NCI-H446 treated with DMSO at 0.1 percent for 48 hours (cell line): ENCODE results near the gene SKOR1.

Experiments
- DNase-seq: peaks from one replicate; lab custom pipeline; 2025; lab: John Stamatoyannopoulos, UW

Gene SKOR1

DNA sequence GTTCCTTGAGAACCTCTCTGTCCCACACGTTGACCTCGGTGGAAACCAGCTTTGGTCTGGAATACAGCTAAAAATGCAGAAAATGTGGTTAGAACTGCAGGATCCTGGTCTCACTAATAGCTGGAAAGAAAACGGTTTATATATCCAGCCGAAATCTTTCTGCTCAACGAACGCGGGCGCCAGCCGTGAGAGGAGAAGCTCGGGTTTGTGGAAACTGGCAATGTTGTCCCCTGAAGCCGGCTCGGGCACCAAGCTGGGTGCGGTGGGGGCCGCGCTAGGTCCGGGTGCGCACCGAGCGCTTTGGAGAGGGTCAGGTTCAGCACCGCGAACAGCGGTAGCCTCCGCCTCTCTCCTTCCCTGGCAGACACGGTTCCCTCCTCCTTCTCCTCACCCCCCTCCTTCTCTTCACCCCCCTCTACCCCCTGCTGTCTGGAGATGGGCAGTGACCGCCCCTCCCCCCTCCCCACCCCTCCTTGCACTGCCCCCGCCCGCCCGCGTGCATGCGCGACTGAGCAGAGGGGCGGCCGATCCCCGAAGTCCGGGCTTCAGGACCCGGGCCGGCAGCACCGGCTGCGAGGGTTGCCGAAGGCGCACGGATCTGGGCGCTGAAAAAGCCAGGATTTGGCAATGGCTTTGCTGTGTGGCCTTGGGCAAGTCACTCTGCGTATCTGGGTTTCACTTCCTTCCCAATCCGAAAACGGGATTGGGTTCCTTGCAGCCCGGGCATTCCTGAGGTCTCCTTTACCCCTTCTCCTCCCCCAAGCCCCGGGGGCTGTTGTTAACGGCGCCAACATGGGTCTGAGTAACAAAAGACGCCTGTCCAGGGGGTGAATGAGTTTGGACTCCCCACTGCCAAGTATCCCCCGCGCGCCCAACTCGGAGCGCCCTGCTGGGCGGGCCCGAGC, at the start of gene SKOR1:
Gene SKOR1, plus strand, starts transcription at position 534 of the 905 bp plus-strand sequence. Its CDS starts 94 bp downstream, at position 628.
- DNase-seq, result no peak

GRCh38 chr15:67775998-67776397, 49.3 kb upstream of the SKOR1 start:
- no peak for DNase-seq

- no peak for DNase-seq
These were observed 48.7 kb upstream of the SKOR1 start for GRCh38 chr15:67776600-67776999.

DNA sequence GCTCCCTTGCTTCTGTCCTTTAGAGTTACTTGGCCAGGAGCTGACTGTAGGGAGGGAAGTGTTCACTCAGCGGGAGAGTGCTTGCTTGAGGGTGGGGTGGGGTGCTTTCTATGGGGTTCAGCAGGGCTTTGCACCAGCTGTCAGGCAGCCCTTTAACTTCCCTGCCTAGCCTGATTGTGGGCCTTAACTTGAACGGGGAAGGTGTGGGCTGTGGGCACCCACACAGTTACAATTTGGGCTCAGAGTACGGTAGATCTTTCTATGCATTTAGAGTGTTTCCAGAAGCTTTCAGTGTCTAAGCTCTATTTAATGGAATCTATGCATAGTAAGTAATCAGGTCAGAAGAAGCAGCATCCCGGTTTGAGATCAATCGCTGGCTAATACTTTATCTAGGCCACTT, 48.2 kb upstream of the SKOR1 start:
- DNase-seq, result no peak

DNA sequence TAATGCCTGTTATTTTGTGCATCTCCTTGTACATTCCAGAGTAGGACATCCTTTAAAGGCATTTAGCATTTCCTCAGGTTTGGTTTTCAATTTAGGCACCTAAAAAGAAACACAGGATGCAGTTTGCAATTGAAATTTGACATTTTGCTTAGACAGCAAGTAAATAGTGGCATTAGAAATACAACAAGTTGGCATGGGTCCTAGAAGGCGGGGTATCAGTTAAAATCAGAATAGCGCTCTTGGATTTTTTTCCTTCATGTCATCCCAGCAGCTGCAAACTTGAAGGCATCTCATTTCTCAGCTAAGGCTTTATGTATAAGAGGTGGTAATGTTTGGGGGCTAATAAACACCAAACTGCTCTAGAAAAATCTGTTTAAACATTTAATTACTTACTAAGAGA, 47.5 kb upstream of the SKOR1 start:
- no peak for DNase-seq

- no peak for DNase-seq
These were observed 46.3 kb upstream of the SKOR1 start for GRCh38 chr15:67778968-67779548.

DNA sequence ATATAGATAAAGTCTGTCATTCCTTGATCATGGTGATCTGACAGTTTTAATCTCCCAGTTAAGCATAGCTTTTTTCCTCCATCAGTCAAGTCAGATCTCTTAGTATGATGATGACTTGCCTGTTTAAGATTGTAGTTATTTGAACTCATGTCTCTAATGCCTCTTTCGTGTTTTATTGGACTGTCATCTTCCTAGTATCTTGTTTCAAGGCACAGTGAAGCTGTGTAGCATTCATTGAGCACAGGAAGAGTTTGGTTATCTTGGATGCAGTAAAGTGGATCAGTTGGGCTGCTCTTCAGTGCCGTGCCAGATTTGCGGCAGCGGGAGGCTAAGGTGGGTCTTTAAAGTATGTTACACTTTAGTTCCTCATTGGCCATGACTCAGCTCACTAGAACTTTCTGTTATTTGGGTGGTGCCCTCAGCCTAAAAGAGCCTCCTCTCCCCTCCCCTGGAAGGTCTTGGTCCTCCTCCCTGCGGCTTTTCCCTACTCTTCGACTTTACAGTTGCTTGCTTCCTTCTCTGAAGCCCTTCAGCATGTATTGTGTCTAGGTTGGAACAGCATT, 45.7 kb upstream of the SKOR1 start:
- DNase-seq, result no peak

- DNase-seq, result no peak
These were observed 44.2 kb upstream of the SKOR1 start for GRCh38 chr15:67781061-67781460.

DNA sequence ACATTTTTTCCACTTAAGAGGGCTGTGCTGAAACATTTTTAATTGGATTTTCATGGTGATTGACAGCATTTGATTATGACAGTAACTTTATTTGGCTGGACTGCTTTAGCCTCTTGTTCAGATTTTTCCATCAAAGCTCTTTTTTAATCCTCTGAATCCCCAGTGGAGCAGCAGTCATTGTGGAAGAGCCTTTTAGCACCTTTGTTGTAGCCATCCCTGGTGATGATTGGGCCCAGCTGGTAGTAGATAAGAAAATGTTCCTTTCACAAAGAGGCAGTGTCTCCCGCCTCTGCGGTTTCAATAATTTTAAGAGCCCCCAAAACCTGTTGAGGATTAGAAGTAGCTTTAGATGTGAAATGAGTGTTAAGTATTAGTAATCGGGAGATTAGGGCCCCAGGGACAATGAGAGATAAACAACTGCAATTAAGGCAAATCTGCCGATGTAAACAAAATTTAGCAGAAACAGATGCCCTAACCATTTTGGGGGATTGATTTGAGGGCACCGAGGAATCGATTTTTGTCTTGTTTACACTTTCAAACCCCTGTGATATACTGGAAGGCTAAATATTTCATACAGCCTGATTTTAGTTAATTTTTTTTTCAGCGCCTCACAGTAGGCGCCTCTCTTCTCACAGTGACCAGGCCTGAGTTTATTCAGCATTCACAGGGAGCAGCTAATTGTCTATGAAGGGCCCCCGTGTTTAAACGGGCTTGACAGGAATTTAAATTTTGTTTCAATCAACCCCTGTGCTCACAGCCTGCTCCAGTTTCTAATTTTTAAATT, 43.2 kb upstream of the SKOR1 start:
- no peak for DNase-seq

- no peak for DNase-seq
These were observed 42.7 kb upstream of the SKOR1 start for GRCh38 chr15:67782691-67782991.

GRCh38 chr15:67783303-67783702, 42.0 kb upstream of the SKOR1 start:
- no peak for DNase-seq

DNA sequence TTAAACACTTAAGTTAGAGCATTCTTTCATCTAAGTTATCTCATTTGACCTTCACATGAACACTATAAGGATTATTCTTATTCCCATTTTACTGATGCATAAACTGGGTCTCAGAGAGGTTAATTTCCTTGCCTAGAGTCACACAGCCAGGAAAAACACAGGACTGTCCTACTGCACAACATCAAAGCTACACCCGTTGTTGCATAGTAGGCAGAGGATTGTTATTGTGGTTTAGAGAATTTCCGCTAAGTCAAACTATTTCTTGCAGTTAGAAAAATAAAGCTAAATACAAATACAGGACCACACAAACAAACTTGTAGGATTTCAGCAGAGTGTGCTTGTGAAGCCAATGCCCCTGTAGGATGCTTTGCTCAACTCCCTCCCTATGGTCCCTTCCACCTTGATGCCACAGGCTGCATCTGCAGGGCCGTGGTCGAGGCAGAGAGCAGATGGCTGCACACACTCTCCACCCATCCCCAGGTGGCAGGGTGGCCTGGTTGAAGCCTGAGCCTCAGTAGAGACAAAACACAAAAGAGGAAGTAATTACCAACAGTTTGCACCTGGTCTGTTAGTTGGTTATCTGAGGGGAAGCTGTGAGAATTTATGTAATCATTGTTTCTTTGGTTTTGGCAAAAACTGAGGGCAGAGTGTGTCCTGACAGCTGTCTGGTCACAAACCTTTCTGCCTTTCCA, 41.1 kb upstream of the SKOR1 start:
- no peak for DNase-seq

DNA sequence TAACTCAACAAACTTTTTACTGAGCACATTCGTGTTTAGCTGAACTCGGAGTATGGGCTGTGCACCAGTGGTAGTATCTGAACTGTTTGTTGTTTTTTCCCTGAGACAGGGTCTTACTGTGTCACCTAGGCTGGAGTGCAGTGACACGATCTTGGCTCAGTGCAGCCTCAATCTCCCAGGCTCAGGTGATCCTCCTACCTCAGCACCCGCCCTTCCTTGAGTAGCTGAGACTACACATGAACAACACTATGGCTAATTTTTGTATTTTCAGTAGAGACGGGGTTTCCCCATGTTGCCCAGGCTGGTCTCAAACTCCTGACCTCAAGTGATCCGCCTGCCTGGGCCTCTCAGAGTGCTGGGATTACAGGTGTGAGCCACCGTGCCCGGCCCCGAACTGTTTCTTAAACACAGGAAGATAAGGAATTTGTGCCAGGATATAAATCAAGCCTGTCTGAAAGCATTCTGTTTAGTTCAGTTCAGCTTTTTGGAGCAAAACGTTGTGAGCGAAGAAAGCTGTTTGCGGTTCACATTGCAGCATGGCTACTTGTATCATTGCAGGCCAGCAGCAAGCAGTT, 40.4 kb upstream of the SKOR1 start:
- no peak for DNase-seq

DNA sequence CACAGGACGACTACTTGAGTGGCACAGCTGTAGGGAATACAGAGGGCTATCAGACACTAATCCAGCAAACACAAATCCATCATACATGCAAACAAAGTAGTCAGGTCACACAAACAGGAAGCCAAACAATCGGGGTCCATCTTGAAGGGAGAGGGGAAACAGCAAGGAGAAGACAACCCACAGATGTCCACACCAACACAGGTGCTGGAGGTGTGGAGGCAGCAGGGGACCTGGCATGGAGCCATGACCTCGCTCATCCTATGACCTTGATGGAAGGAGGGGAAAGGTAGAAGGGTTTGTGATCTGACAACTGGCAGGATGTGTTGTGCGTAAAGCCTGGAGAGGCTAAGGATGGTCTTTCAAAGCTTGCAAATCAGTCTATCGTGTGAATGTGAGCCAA, 39.9 kb upstream of the SKOR1 start:
- DNase-seq, result no peak

DNA sequence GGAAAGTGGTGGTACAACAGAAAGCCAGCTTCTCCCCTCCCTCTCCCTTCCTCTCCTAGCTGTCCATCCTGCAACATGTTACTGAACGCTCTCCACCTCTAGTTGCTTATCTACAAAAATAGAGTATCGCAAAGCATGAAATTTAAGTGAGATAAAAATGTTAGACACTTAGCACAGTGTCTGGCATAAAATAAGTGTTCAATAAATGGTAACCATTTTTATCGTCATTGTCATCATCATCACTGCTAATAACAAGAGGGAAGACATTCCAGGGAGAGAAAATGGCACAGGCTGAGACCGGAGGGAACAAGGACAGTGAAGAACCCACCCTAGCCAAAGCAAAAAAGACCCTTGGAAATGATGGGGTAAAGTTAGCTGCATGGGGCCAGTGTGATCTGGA, 38.7 kb upstream of the SKOR1 start:
- DNase-seq, result no peak

DNA sequence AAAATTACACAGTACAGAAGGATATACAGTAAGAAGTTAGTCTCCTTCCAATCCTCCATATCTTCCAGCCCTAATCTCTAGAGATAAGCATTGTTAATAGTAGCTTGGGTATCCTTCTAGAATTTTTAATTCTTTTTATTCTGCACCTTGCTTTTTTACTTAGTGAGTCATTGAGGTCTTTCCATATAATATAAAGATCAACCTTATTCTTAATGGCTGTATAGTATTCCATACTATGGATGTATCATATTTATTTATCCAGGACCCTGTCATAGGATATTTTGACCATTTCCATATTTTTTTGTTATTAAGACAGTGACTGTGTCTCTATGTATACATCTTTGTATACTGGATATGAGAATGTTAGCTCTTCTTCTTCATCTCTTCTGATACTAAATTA, 36.3 kb upstream of the SKOR1 start:
- DNase-seq, result no peak

DNA sequence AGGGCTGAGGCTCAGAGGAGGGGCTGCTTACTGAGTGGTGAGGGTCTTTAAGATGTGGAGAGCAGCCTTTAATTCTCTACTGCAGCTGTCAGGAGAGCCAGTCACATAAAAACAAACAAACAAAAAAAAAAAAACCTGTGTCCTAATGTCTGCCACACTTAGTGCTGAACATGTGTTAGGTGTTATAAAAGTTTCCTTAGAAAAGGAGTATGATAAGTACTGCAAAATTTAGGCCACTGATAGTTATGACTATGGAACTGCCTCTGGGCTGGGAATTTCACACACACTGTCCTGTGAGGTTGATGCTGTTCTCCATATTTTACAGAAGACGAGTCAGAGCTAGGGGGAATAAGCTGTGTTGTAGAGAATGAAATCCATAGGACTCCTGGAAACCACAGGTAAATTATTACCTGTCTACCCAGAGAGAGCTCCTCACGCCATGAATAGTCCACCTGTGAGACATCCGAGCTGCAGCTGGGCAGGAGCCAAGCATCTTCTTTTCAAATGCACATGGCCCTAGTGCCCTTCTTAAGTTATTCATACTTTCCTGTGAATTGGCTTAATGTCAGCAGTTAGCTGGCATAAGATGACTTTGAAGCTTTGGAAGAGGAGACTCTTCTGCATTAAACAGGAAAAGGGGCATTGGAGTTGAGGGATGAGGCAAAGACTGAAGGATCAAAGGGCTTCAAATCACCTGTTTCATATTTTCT, 34.5 kb upstream of the SKOR1 start:
- no peak for DNase-seq

DNA sequence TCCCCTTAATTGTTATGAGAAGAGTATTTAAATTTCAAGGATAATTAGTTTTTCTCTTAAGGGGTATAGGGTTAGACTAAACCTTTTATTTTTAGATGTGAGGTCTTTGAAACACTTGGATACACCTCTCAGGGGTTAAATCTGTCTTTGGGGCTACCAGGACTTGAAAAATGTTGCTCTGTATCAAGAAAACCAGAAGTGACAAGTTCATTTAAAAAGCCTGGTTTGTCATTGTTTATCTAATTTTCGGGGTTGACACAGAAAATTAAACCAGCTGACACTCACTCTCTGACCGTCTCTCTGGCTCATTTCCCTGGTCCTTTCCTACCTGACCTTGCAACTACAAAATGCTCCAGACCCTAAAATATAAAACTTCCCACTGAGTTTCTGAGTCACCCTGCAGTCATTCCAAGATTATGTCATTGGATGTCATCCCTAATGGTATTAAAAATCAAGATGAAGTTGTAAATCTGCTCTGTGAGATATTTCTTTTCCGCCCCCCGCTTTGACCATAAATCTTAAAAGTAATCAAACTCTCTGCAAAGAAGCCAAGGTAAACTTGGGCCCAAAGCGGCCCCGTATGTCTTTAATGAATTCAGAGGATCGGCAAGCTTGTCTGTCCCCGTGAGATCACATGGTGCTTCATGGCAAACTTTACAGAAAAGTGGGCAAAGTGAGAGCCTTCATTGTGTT, 32.9 kb upstream of the SKOR1 start:
- DNase-seq, result peak; percentile 41

DNA sequence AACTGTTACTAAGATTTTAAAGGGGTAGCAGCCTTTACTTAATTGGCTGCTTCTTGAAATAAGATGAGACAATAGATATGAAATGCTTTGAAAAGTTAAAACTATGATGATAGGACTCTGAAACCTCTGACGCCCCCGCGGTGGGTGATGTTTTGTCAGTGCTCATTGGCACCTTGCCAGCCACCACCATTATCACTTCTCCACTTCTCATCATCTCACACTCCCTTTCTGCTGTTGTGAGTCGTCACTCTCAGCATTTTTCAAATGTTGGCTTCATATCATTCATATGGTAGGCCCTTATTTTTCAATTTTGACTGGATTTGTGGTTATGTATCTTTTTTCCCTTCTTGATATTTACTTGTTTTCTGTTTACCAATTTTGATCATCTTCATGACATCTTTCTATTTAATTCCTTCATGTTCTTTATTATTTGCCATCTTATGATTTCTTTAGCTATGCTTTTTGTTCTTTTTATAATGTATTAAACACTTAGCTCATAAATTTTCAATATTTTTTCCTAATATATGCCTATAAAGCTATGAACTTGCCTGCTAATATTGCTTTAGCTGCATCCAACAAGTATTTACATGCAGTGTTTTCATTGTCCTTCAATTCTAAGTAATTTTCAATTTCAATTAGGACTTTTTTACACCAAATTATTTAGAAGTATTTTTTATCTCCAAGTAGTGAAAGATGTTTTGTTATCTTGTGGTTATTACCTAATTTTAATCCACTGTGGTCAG, 30.3 kb upstream of the SKOR1 start:
- no peak for DNase-seq
